ENCODE results near the gene HECA.

DNA sequence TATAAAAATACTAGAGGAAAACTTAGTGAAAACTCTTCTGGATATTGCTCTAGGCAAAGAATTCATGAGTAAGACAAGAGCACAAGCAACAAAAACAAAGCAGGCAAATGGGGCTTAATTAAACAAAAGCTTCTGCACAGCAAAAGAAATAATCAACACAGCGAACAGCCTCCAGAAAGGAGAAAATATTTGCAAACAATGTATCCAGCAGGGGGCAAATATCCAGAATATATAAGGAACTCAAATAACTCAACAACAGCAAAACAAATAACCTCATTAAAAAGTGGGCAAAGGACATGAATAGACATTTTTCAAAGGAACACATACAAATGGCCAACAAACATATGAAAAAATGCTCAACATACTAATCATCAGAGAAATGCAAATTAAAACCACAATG lies 17.1 kb upstream of the HECA start:
- TF ChIP-seq, protein P1, sequence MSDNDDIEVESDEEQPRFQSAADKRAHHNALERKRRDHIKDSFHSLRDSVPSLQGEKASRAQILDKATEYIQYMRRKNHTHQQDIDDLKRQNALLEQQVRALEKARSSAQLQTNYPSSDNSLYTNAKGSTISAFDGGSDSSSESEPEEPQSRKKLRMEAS (IDR thresholded peaks at IDR 0.05): no peak
- TF ChIP-seq EP300 (IDR thresholded peaks at IDR 0.05; ENCODE audit: borderline replicate concordance): no peak
- no peak for TF ChIP-seq USF1 (IDR thresholded peaks at IDR 0.05)
- no peak for TF ChIP-seq EGR1 (IDR thresholded peaks at IDR 0.05)
- TF ChIP-seq YY1 (IDR thresholded peaks at IDR 0.05; ENCODE audit: low read depth): no peak
- no peak for TF ChIP-seq TCF12 (IDR thresholded peaks at IDR 0.05; ENCODE audit: low read depth)
- TF ChIP-seq REST (IDR thresholded peaks at IDR 0.05; ENCODE audit: low read depth): no peak
- no peak for TF ChIP-seq TAF1 (IDR thresholded peaks at IDR 0.05; ENCODE audit: low read depth)
- no peak for TF ChIP-seq TEAD4 (IDR thresholded peaks at IDR 0.05)
- TF ChIP-seq CREB1 (IDR thresholded peaks at IDR 0.05; ENCODE audit: low read depth): no peak
- TF ChIP-seq CEBPB (IDR thresholded peaks at IDR 0.05): no peak
- no peak for TF ChIP-seq NFIC (IDR thresholded peaks at IDR 0.05)
- no peak for TF ChIP-seq RAD21 (IDR thresholded peaks at IDR 0.05; ENCODE audit: low read depth)
- no peak for TF ChIP-seq ZBTB7A (IDR thresholded peaks at IDR 0.05; ENCODE audit: low read depth)

Measured in Ishikawa (cell line).